HEK293 (cell line): ENCODE measurements around the gene BICD1.

ENCODE experiments used
- BCL11A ChIP-seq: fragments of 450-650 bp; formaldehyde crosslinking; IDR thresholded peaks from 2 replicates; pipeline ENCODE4 v1.5.1; 2016; ENCODE audit warnings: low read depth, missing biosample characterization, missing genetic modification characterization
- HIC1 ChIP-seq: fragments of 450-650 bp; formaldehyde crosslinking; IDR thresholded peaks from 2 replicates; pipeline ENCODE4 v1.5.1; 2016; ENCODE audit warnings: missing biosample characterization, missing genetic modification characterization
- HOXC10 ChIP-seq: sonication (generic); formaldehyde crosslinking; IDR thresholded peaks from 2 replicates; pipeline ENCODE4 v1.8.1; 2023; ENCODE audit warnings: mild to moderate bottlenecking, missing genetic modification reagents
- KLF9 ChIP-seq: fragments of 450-650 bp; formaldehyde crosslinking; IDR thresholded peaks from 2 replicates; pipeline ENCODE4 v1.5.1; 2016; ENCODE audit warnings: missing biosample characterization, missing genetic modification characterization, low read depth
- PRDM10 ChIP-seq: fragments of 450-650 bp; formaldehyde crosslinking; IDR thresholded peaks from 2 replicates; pipeline ENCODE4 v1.5.1; 2016; ENCODE audit warnings: missing biosample characterization, missing genetic modification characterization
- PRDM6 ChIP-seq: fragments of 450-650 bp; formaldehyde crosslinking; IDR thresholded peaks from 2 replicates; pipeline ENCODE4 v1.5.1; 2017; ENCODE audit warnings: missing biosample characterization, missing genetic modification characterization
- SCRT2 ChIP-seq: fragments of 450-650 bp; formaldehyde crosslinking; IDR thresholded peaks from 2 replicates; pipeline ENCODE4 v1.5.1; 2016; ENCODE audit warnings: missing biosample characterization, missing genetic modification characterization
- WT1 ChIP-seq: fragments of 450-650 bp; formaldehyde crosslinking; IDR thresholded peaks from 2 replicates; pipeline ENCODE4 v1.5.1; 2016; ENCODE audit warnings: missing biosample characterization, missing genetic modification characterization
- ZBTB20 ChIP-seq: fragments of 450-650 bp; formaldehyde crosslinking; IDR thresholded peaks from 2 replicates; pipeline ENCODE4 v1.5.1; 2016; ENCODE audit warnings: missing biosample characterization, missing genetic modification characterization
- ZBTB48 ChIP-seq: fragments of 450-650 bp; formaldehyde crosslinking; IDR thresholded peaks from 2 replicates; pipeline ENCODE4 v1.5.1; 2016; ENCODE audit warnings: missing biosample characterization, missing genetic modification characterization
- ZEB2 ChIP-seq: fragments of 450-650 bp; formaldehyde crosslinking; IDR thresholded peaks from 2 replicates; pipeline ENCODE4 v1.5.1; 2016; ENCODE audit warnings: missing biosample characterization, missing genetic modification characterization
- ZFP3 ChIP-seq: fragments of 450-650 bp; formaldehyde crosslinking; IDR thresholded peaks from 2 replicates; pipeline ENCODE4 v1.5.1; 2016; ENCODE audit warnings: low read depth, missing biosample characterization, missing genetic modification characterization
- ZNF148 ChIP-seq: fragments of 450-650 bp; formaldehyde crosslinking; IDR thresholded peaks from 2 replicates; pipeline ENCODE4 v1.5.0; 2017; ENCODE audit warnings: missing biosample characterization, missing genetic modification characterization, borderline replicate concordance
- ZNF174 ChIP-seq: fragments of 450-650 bp; formaldehyde crosslinking; IDR thresholded peaks from 2 replicates; pipeline ENCODE4 v1.5.0; 2017; ENCODE audit warnings: missing biosample characterization, mild to moderate bottlenecking, missing genetic modification characterization
- ZNF184 ChIP-seq: fragments of 450-650 bp; IDR thresholded peaks from 2 replicates; pipeline ENCODE4 v1.5.1; 2018; ENCODE audit warnings: missing biosample characterization, mild to moderate bottlenecking, missing genetic modification characterization
- ZNF19 ChIP-seq: fragments of 450-650 bp; formaldehyde crosslinking; IDR thresholded peaks from 2 replicates; pipeline ENCODE4; 2016; ENCODE audit warnings: missing biosample characterization, missing genetic modification characterization, low read depth
- ZNF239 ChIP-seq: fragments of 450-650 bp; formaldehyde crosslinking; IDR thresholded peaks from 2 replicates; pipeline ENCODE4 v1.5.1; 2016; ENCODE audit warnings: missing biosample characterization, missing genetic modification characterization
- ZNF24 ChIP-seq: fragments of 450-650 bp; formaldehyde crosslinking; IDR thresholded peaks from 2 replicates; pipeline ENCODE4 v1.5.1; 2016; ENCODE audit warnings: missing biosample characterization, missing genetic modification characterization
- ZNF280D ChIP-seq: fragments of 450-650 bp; formaldehyde crosslinking; IDR thresholded peaks from 2 replicates; pipeline ENCODE4 v1.5.1; 2016; ENCODE audit warnings: missing biosample characterization, missing genetic modification characterization
- ZNF335 ChIP-seq: fragments of 450-650 bp; formaldehyde crosslinking; conservative IDR thresholded peaks from 2 replicates; pipeline ENCODE4 v1.5.1; 2016; ENCODE audit warnings: missing biosample characterization, missing genetic modification characterization
- ZNF416 ChIP-seq: fragments of 450-650 bp; formaldehyde crosslinking; IDR thresholded peaks from 2 replicates; pipeline ENCODE4 v1.5.1; 2016; ENCODE audit warnings: missing biosample characterization, missing genetic modification characterization
- ZNF529 ChIP-seq: fragments of 450-650 bp; formaldehyde crosslinking; IDR thresholded peaks from 2 replicates; pipeline ENCODE4 v1.5.1; 2017; ENCODE audit warnings: missing genetic modification characterization, missing biosample characterization; ENCODE audit not compliant: insufficient replicate concordance
- ZNF571 ChIP-seq: fragments of 450-650 bp; formaldehyde crosslinking; IDR thresholded peaks from 2 replicates; pipeline ENCODE4 v1.5.0; 2017; ENCODE audit warnings: missing biosample characterization, missing genetic modification characterization
- ZNF600 ChIP-seq: fragments of 450-650 bp; formaldehyde crosslinking; IDR thresholded peaks from 2 replicates; pipeline ENCODE4 v1.5.1; 2016; ENCODE audit warnings: missing biosample characterization, missing genetic modification characterization
- ZNF621 ChIP-seq: fragments of 450-650 bp; formaldehyde crosslinking; IDR thresholded peaks from 2 replicates; pipeline ENCODE4 v1.5.1; 2017; ENCODE audit warnings: missing biosample characterization, missing genetic modification characterization
- ZNF660 ChIP-seq: fragments of 450-650 bp; IDR thresholded peaks from 2 replicates; pipeline ENCODE4 v1.5.1; 2018; ENCODE audit warnings: missing biosample characterization, mild to moderate bottlenecking, missing genetic modification characterization
- ZNF830 ChIP-seq: fragments of 450-650 bp; IDR thresholded peaks from 2 replicates; pipeline ENCODE4 v1.5.0; 2018; ENCODE audit warnings: missing biosample characterization, missing genetic modification characterization, low read depth, mild to moderate bottlenecking, moderate library complexity
- ZXDB ChIP-seq: fragments of 450-650 bp; formaldehyde crosslinking; IDR thresholded peaks from 2 replicates; pipeline ENCODE4 v1.5.1; 2016; ENCODE audit warnings: missing biosample characterization, missing genetic modification characterization

BICD1 gene

GRCh38 chr12:32115404-32116104 is 8.9 kb downstream of the BICD1 start (continued):
- TF ChIP-seq ZNF148 (tag by site-specific recombination) (no peak), ZNF24 (tag by site-specific recombination) (no peak), ZFP3 (tag by site-specific recombination) (no peak), KLF9 (tag by site-specific recombination) (no peak), WT1 (tag by site-specific recombination) (no peak), ZNF280D (tag by site-specific recombination) (no peak), HOXC10 (CRISPR knock-in tag) (no peak), HIC1 (peak; percentile 85), ZNF621 (tag by site-specific recombination) (no peak), ZNF416 (tag by site-specific recombination) (no peak), ZNF239 (no peak), ZNF830 (tag by site-specific recombination) (no peak), PRDM6 (peak; percentile 93), ZNF19 (tag by site-specific recombination) (no peak), ZNF571 (tag by site-specific recombination) (no peak), ZEB2 (tag by site-specific recombination) (peak; percentile 71; the same call in 1 of the 2 replicates), ZNF335 (0 out of 2 replicates have a peak, but pooled peaks have one; percentile 15), ZNF529 (tag by site-specific recombination) (no peak), SCRT2 (tag by site-specific recombination) (no peak), ZNF174 (tag by site-specific recombination) (no peak), ZBTB48 (tag by site-specific recombination) (no peak), ZNF600 (tag by site-specific recombination) (peak; percentile 81), ZBTB20 (peak; percentile 67; the same call in 1 of the 2 replicates), PRDM10 (no peak), ZXDB (peak; percentile 58; the same call in 1 of the 2 replicates), ZNF184 (tag by site-specific recombination) (peak; percentile 61), ZNF660 (tag by site-specific recombination) (peak; percentile 79), BCL11A (tag by site-specific recombination) (no peak)
